Measurements from ENCODE around the gene DTD2. TPM values are rescaled to one million over a fixed set of nuclear protein-coding genes. Genes with fewer than 3 reads are reported as not detected.

Gene DTD2
- total RNA-seq, 4 donors from 2014 or later: 7.5 to 62.7 (median 25.9) TPM

- Histone ChIP-seq H3K27ac (no peak overlapping the region), H3K27me3 (no peaks in the 10 kb centered on the region), H3K36me3 (peaks cover 0 to 10% (median 3%) of the 10 kb centered on the region in 4 donors), H3K9me3 (no peaks in the 10 kb centered on the region), H3K4me3 (no peak overlapping the region), H3K4me1 (no peaks in the 10 kb centered on the region)
- 17 to 42% methylated on average over 1 to 2 of the region's 2 CpGs for WGBS, 2 donors (ENCODE audit: low coverage in 1 of 2)
- in situ Hi-C loops (cut with MboI; ENCODE audit: low pct_ligation_motif_present in 1 of 4, low pct_unique_long_range_greater_than_20kb in 1 of 4, low sequenced_read_pairs in 3 of 4) (no loop called here), intact Hi-C loops (cut with DNase I; ENCODE audit: low total_unique reads) (no loop called here)
- TF ChIP-seq CTCF (IDR thresholded peaks at IDR 0.05) (peak; percentile 32 to 58 (median 39)), EP300 (IDR thresholded peaks at IDR 0.05; ENCODE audit: low read depth) (no peak)
- DNase-seq: no peak
Measured at GRCh38 chr14:31449971-31450610, 7.2 kb downstream of the DTD2 start.

DNA sequence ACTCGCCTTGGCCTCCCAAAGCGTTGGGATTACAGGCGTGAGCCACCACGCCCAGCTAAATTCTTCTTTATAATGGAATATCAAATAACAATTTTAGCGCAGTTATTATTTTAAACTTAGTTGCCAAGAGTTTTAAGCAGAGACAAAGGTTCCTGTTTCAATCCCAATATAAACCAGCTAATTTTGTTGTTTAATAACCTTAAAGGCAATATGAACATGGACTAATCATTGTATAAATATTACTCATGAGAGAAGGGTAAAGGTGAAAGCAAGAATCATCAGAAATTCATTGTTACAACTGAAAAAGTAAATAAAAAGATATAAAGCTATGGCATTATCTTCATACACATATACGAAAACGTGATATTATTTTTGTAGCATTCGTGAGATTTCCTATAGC is 8.2 kb downstream of the DTD2 start:
- no peaks in the 10 kb centered on the region for H3K9me3 ChIP-seq
- TF ChIP-seq POLR2A (IDR thresholded peaks at IDR 0.05): no peak
- no peak for TF ChIP-seq POLR2AphosphoS5 (IDR thresholded peaks at IDR 0.05)
- TF ChIP-seq CTCF (IDR thresholded peaks at IDR 0.05): no peak
- no peak for TF ChIP-seq EP300 (IDR thresholded peaks at IDR 0.05; ENCODE audit: low read depth)
- no peak overlapping the region for H3K4me3 ChIP-seq
- no peaks in the 10 kb centered on the region for H3K27me3 ChIP-seq
- peaks cover 0 to 10% (median 3%) of the 10 kb centered on the region in 4 donors for H3K36me3 ChIP-seq
- in situ Hi-C loops (cut with MboI; ENCODE audit: low pct_ligation_motif_present in 1 of 4, low pct_unique_long_range_greater_than_20kb in 1 of 4, low sequenced_read_pairs in 3 of 4) (no loop called here), intact Hi-C loops (cut with DNase I; ENCODE audit: low total_unique reads) (no loop called here)
- 79 to 87% methylated on average over 8 of the region's 8 CpGs for WGBS, 2 donors (ENCODE audit: low coverage in 1 of 2)
- DNase-seq: no peak
- no peak overlapping the region for H3K27ac ChIP-seq
- no peaks in the 10 kb centered on the region for H3K4me1 ChIP-seq

- Histone ChIP-seq H3K9me3 (no peaks in the 10 kb centered on the region), H3K4me1 (no peaks in the 10 kb centered on the region), H3K27me3 (no peaks in the 10 kb centered on the region), H3K36me3 (no peaks in the 10 kb centered on the region), H3K4me3 (no peak overlapping the region), H3K27ac (no peak overlapping the region)
- in situ Hi-C loops (cut with MboI; ENCODE audit: low pct_ligation_motif_present in 1 of 4, low pct_unique_long_range_greater_than_20kb in 1 of 4, low sequenced_read_pairs in 3 of 4): no loop called here
- TF ChIP-seq POLR2AphosphoS5 (IDR thresholded peaks at IDR 0.05) (no peak), POLR2A (IDR thresholded peaks at IDR 0.05) (no peak), CTCF (IDR thresholded peaks at IDR 0.05) (no peak), EP300 (IDR thresholded peaks at IDR 0.05; ENCODE audit: low read depth) (no peak)
- DNase-seq: no peak
- intact Hi-C loops (cut with DNase I; ENCODE audit: low total_unique reads): no loop called here
- 97% methylated on average over 1 of the region's 1 CpG; no CpG with 5 or more reads in 1 of the 2 donors for WGBS, 2 donors (ENCODE audit: low coverage in 1 of 2)
Measured at GRCh38 chr14:31445703-31446102, 11.6 kb downstream of the DTD2 start.

- H3K4me3 ChIP-seq: no peak overlapping the region
- no peaks in the 10 kb centered on the region for H3K9me3 ChIP-seq
- in situ Hi-C loops (cut with MboI; ENCODE audit: low pct_ligation_motif_present in 1 of 4, low pct_unique_long_range_greater_than_20kb in 1 of 4, low sequenced_read_pairs in 3 of 4): no loop called here
- H3K4me1 ChIP-seq: no peaks in the 10 kb centered on the region
- WGBS, 2 donors (ENCODE audit: low coverage in 1 of 2): 92 to 97% methylated on average over 6 of the region's 6 CpGs
- intact Hi-C loops (cut with DNase I; ENCODE audit: low total_unique reads): no loop called here
- no peak for DNase-seq
- no peaks in the 10 kb centered on the region for H3K36me3 ChIP-seq
- TF ChIP-seq POLR2AphosphoS5 (IDR thresholded peaks at IDR 0.05): no peak
- no peak for TF ChIP-seq CTCF (IDR thresholded peaks at IDR 0.05)
- no peak for TF ChIP-seq POLR2A (IDR thresholded peaks at IDR 0.05)
- no peak for TF ChIP-seq EP300 (IDR thresholded peaks at IDR 0.05; ENCODE audit: low read depth)
- no peaks in the 10 kb centered on the region for H3K27me3 ChIP-seq
- no peak overlapping the region for H3K27ac ChIP-seq
Measured at GRCh38 chr14:31442284-31442683, 15.0 kb downstream of the DTD2 start.
